Neural cell (in vitro differentiated cells): ENCODE data around the gene SYVN1. TPM values are rescaled to one million over a fixed set of nuclear protein-coding genes. Genes with fewer than 3 reads are reported as not detected.

Experiments
- H2AFZ ChIP-seq: fragments of 200-600, 300-800 bp; sonication (generic), shearing (Covaris generic); 2 replicates; pipeline ENCODE4 v1.6.0; 2014; ENCODE audit warnings: low read depth, mild to moderate bottlenecking, antibody characterized with exemption, low read length, moderate library complexity
- H3F3A ChIP-seq: fragments of 200-600 bp; shearing (Covaris generic); 2 replicates; pipeline ENCODE4 v1.6.1; 2016; ENCODE audit warnings: mild to moderate bottlenecking, moderate library complexity, mixed read lengths, antibody characterized with exemption, low read length; ENCODE audit not compliant: insufficient read depth, poor library complexity, severe bottlenecking
- H3K27ac ChIP-seq: fragments of 200-600, 300-800 bp; sonication (generic), shearing (Covaris generic); 2 replicates; pipeline ENCODE4 v1.5.1; 2014; ENCODE audit warnings: mild to moderate bottlenecking, low read length, moderate library complexity
- H3K27me3 ChIP-seq: fragments of 300-800, 200-600 bp; sonication (generic), shearing (Covaris generic); 2 replicates; pipeline ENCODE4 v1.6.0; 2014; ENCODE audit warnings: mild to moderate bottlenecking, low read depth, low read length, moderate library complexity; ENCODE audit not compliant: insufficient read depth
- H3K36me3 ChIP-seq: fragments of 300-800, 200-600 bp; sonication (generic), shearing (Covaris generic); 2 replicates; pipeline ENCODE4 v1.5.1; 2014; ENCODE audit warnings: mild to moderate bottlenecking, antibody characterized with exemption, low read length, moderate library complexity; ENCODE audit not compliant: insufficient read depth
- H3K4me2 ChIP-seq: fragments of 300-800, 200-600 bp; sonication (generic), shearing (Covaris generic); 2 replicates; pipeline ENCODE4 v1.6.0; 2014; ENCODE audit warnings: mild to moderate bottlenecking, low read length
- H3K4me3 ChIP-seq: fragments of 300-800, 200-600 bp; sonication (generic), shearing (Covaris generic); 2 replicates; pipeline ENCODE4 v1.5.1; 2014; ENCODE audit warnings: mild to moderate bottlenecking, low read length, moderate library complexity
- H3K79me2 ChIP-seq: fragments of 200-600 bp; shearing (Covaris generic); replicated peaks from 2 replicates; pipeline ENCODE4 v1.6.0; 2014; ENCODE audit warnings: mild to moderate bottlenecking, low read length, moderate library complexity; ENCODE audit not compliant: insufficient read depth
- H3K9ac ChIP-seq: fragments of 300-800, 200-600 bp; sonication (generic), shearing (Covaris generic); 2 replicates; pipeline ENCODE4 v1.6.1; 2016; ENCODE audit warnings: mild to moderate bottlenecking, low read length, mixed read lengths
- H3K9me2 ChIP-seq: fragments of 200-600 bp; shearing (Covaris generic); 2 replicates; pipeline ENCODE4 v1.6.1; 2016; ENCODE audit warnings: mild to moderate bottlenecking, low read length, mixed read lengths; ENCODE audit not compliant: insufficient read depth
- H3K9me3 ChIP-seq: fragments of 200-600, 300-800 bp; sonication (generic), shearing (Covaris generic); 2 replicates; pipeline ENCODE4 v1.6.1; 2016; ENCODE audit warnings: mild to moderate bottlenecking, mixed run types, low read length, moderate library complexity, mixed read lengths
- H4K20me1 ChIP-seq: fragments of 200-600 bp; shearing (Covaris generic); 2 replicates; pipeline ENCODE4 v1.6.1; 2016; ENCODE audit warnings: mild to moderate bottlenecking, mixed run types; ENCODE audit not compliant: insufficient read depth
- CTCF ChIP-seq: fragments of 450-650 bp; IDR thresholded peaks from 2 replicates; pipeline ENCODE4 v1.5.1; 2014; ENCODE audit warnings: antibody characterized with exemption, mild to moderate bottlenecking, moderate library complexity; ENCODE audit not compliant: poor library complexity, severe bottlenecking
- EP300 ChIP-seq: fragments of 450-650 bp; conservative IDR thresholded peaks from 2 replicates; pipeline ENCODE4 v1.6.1; 2014; ENCODE audit warnings: antibody characterized with exemption, mild to moderate bottlenecking, moderate library complexity; ENCODE audit not compliant: poor library complexity, severe bottlenecking
- EZH2 ChIP-seq: fragments of 200-600, 300-800 bp; shearing (Covaris generic), sonication (generic); IDR thresholded peaks from 2 replicates; pipeline ENCODE4 v1.6.1; 2014; ENCODE audit warnings: antibody characterized with exemption, low read length, borderline replicate concordance, mild to moderate bottlenecking; ENCODE audit not compliant: insufficient read depth, poor library complexity, severe bottlenecking
- MXI1 ChIP-seq: fragments of 450-650 bp; conservative IDR thresholded peaks from 2 replicates; pipeline ENCODE4 v1.6.1; 2014; ENCODE audit warnings: antibody characterized with exemption, mild to moderate bottlenecking; ENCODE audit not compliant: poor library complexity, severe bottlenecking
- POLR2AphosphoS5 ChIP-seq: IDR thresholded peaks from 2 replicates; pipeline ENCODE4 v1.6.1; 2012
- RAD21 ChIP-seq: fragments of 450-650 bp; conservative IDR thresholded peaks from 2 replicates; pipeline ENCODE4 v1.6.1; 2014; ENCODE audit warnings: antibody characterized with exemption, mild to moderate bottlenecking, moderate library complexity
- REST ChIP-seq: IDR thresholded peaks from 2 replicates; pipeline ENCODE4 v1.6.1; 2012; ENCODE audit warnings: borderline replicate concordance
- SMC3 ChIP-seq: fragments of 450-650 bp; conservative IDR thresholded peaks from 2 replicates; pipeline ENCODE4 v1.6.1; 2014; ENCODE audit warnings: antibody characterized with exemption, mild to moderate bottlenecking, moderate library complexity; ENCODE audit not compliant: poor library complexity
- TAF1 ChIP-seq: IDR thresholded peaks from 2 replicates; pipeline ENCODE4 v1.6.1; 2012; ENCODE audit warnings: low read depth
- polyA plus RNA-seq: library from polyadenylated mRNA; depleted of rRNA; stranded (reverse); fragments of >200 nt; gene quantifications from 2 replicates; pipeline ENCODE4 v1.2.3, GENCODE V29; 2014

Gene SYVN1
- polyA plus RNA-seq, 1 donor from 2014 or later, result 12.8 TPM

DNA sequence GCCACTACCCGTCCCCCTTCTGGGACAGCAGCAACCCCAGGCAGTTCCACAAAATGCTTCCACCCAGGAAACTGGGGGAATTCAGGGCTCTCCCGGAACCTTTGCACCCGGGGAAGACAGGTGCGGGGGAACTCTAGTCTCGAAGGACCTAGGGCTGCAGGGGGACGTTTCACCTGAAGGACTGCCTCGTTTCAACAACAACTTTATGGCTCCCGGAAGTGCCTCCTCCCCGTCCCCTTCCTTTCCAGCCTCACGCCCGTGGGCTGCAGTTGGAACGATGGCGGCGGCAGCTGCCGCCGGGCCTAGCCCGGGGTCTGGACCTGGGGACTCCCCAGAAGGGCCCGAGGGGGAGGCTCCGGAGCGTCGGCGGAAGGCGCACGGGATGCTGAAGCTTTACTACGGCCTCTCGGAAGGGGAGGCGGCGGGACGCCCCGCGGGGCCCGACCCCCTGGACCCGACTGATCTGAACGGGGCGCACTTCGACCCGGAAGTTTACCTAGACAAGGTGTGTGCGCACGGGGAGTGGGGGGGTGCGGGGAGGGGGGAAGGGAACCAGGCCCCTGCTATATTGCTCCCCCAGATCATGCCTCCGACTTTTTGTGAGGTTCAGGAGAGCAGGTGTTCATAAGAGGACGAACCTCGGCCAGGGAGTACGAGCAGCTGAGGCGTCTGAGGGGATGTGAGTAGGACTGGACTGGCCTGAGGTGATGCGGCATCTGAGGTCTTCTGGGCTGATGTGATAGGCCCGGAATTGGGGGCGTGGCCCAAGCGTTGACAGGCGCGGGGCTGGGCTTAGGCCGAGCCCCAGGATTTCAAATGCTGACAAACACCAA, 38.1 kb downstream of the SYVN1 start, which contains the start of gene VPS51:
VPS51 (plus strand) TSS at position 241 of the 833 bp plus-strand sequence; CDS start at position 278, 37 bp downstream.
- Histone ChIP-seq H3K27ac (peak within 1 kb of the TSS; percentile 94), H3K79me2 (peaks cover 5% of the 10 kb centered on the region), H3K4me2 (peak within 1 kb of the TSS; percentile 44), H3K36me3 (no peaks in the 10 kb centered on the region), H2AFZ (peak within 1 kb of the TSS; percentile 95), H3K9me2 (no peaks in the 10 kb centered on the region), H3K9me3 (no peaks in the 10 kb centered on the region), H3K9ac (peak within 1 kb of the TSS; percentile 85), H4K20me1 (no peaks in the 10 kb centered on the region), H3K27me3 (no peaks in the 10 kb centered on the region), H3K4me3 (peak within 1 kb of the TSS; percentile 70), H3F3A (no peaks in the 10 kb centered on the region)
- TF ChIP-seq SMC3 (peak; percentile 31), REST (peak; percentile 70), EZH2 (no peak), CTCF (no peak), POLR2AphosphoS5 (peak; percentile 86), MXI1 (peak; percentile 92), EP300 (peak; percentile 81)

- Histone ChIP-seq H3K4me3 (peak overlapping the region; percentile 70), H4K20me1 (no peaks in the 10 kb centered on the region), H3K27me3 (no peaks in the 10 kb centered on the region), H3K9me2 (no peaks in the 10 kb centered on the region), H3K79me2 (peaks cover 5% of the 10 kb centered on the region), H3K9ac (peak overlapping the region; percentile 85), H3F3A (no peaks in the 10 kb centered on the region), H3K4me2 (no peak overlapping the region), H3K36me3 (no peaks in the 10 kb centered on the region), H3K9me3 (no peaks in the 10 kb centered on the region), H2AFZ (peak overlapping the region; percentile 95), H3K27ac (peak overlapping the region; percentile 94)
- TF ChIP-seq EZH2, result no peak
- no peak for TF ChIP-seq RAD21
- TF ChIP-seq MXI1, result no peak
- TF ChIP-seq POLR2AphosphoS5, result no peak
- no peak for TF ChIP-seq REST
- no peak for TF ChIP-seq CTCF
- no peak for TF ChIP-seq EP300
- TF ChIP-seq TAF1, result no peak
- TF ChIP-seq SMC3, result no peak
Observed at GRCh38 chr11:65095427-65095826, 38.9 kb downstream of the SYVN1 start.
